HG03354 (cell line): ENCODE results near the gene BDNF.
"Not testable (repeated sequence)": the region's sequence is repeated elsewhere in the genome, so short reads cannot be mapped to it uniquely, and the experiment has no call there.

ENCODE experiments used
- ATAC-seq: cut with Tn5 transposase; IDR thresholded peaks from one replicate; pipeline ENCODE4 v1.9.1; 2021; ENCODE audit warnings: mild to moderate bottlenecking; ENCODE audit not compliant: unreplicated experiment, poor library complexity, severe bottlenecking

BDNF gene

DNA sequence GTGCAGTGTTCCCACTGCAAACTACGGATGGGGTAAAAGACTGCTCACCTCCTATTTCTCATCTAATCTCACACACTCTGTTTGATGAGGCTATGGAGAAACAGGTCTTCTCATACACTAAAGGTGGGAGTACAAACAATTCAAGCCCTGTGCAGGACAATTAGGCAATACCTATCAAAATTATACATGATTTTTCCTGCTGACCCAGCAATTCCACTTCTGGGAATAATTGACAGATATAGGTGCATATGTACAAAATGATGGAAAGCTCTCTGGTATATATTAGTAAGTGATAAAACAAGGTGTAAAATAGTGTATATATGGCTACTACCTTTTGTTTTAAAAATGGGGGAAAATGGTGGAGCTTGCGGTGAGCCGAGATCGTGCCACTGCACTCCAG is 23.1 kb downstream of the BDNF start:
- ATAC-seq: no peak

DNA sequence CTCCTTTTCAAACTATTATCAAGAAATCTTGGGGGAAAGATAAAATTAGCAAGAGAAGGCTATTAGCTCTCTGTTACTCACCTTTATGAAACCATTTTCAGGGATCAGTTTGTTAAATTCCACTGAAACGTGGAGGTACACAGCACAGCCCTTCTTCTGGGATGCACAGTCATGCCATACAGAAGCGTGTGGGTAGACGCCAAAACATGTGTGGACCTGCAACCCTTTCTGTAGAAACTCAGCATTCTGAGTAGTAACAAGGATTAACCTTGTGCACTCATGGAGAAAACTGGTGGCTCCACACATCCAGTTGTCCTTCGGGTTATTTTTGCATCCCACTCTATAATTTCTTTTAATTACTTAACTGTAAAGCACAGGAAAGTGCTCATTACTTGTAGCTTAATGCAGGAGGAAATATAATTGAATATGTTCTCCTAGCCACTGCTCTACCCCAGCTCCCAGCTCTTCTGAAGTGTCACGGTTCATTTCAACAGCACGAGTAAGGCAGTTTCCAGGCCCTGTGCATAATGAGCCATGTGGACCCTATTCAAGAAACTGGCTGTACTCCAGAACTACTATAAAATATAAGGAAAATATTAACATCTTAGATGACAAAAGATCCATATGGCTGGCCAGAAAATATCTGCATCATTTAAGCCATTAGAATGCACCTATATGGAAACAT is 26.1 kb downstream of the BDNF start:
- no peak for ATAC-seq

- ATAC-seq: no peak
Measured at GRCh38 chr11:27672836-27673464, 27.3 kb downstream of the BDNF start.

- ATAC-seq: not testable (repeated sequence)
Measured at GRCh38 chr11:27665508-27666101, 34.6 kb downstream of the BDNF start.

DNA sequence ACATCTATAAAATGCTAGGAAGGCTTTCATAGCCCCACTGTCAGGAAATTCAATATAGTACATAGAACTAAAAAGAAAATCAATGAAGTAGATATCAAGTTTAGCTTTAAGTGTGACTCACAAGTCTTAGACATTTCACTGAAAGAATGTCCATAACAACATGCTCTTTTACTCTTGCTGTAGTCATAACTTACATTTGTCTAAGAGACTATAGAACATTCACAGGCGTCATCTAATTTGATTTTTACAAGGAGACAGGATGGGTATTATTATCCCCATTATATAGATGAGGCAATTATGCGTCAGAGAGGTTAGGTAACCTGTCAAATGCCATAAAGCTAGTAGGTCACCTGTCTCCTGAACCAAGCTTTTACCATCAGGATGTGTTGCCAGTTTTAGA is 36.9 kb downstream of the BDNF start:
- no peak for ATAC-seq

DNA sequence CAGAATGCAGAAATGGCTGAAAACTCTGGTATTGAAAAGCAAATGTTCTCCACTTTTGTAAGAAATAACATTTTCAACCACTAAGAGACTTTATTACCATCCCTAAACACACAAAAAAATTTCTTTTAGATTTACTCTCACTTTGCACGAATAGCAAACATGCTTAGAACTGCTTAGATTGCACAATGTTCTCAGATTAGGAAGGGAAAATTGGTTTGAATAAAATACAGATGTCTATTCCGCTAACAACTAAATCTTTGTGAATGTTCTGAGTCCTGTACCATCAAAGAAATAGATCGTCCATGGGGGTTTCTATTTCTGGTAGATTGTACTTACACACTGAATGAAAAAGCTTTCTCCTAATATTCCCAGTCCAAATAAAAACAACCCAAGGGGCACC is 40.1 kb downstream of the BDNF start:
- ATAC-seq: no peak

GRCh38 chr11:27658535-27659236 is 41.6 kb downstream of the BDNF start:
- ATAC-seq: no peak

- no peak for ATAC-seq
Measured at GRCh38 chr11:27656806-27657483, 43.3 kb downstream of the BDNF start.

DNA sequence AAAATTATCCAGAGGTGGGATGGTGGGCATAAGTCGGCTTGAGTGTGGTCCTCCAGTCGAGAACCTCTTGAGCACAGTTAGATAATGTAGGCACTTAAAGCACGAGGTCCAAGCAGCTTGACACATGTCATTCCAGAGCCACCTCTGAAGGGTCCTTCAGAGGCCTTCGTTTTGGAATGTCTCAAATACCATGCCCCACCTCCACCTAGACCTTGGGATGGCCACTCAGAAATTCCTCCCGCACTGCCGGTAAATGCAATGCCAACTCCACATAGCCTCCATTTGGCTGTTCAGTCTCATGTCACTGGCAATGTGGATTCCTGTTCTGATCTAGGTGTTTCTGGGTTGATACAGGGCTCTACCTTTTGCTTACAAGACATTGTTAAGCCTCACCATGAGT is 43.9 kb downstream of the BDNF start:
- no peak for ATAC-seq

GRCh38 chr11:27653990-27654758 is 46.1 kb downstream of the BDNF start:
- no peak for ATAC-seq

GRCh38 chr11:27651711-27652110 is 48.5 kb downstream of the BDNF start:
- no peak for ATAC-seq

DNA sequence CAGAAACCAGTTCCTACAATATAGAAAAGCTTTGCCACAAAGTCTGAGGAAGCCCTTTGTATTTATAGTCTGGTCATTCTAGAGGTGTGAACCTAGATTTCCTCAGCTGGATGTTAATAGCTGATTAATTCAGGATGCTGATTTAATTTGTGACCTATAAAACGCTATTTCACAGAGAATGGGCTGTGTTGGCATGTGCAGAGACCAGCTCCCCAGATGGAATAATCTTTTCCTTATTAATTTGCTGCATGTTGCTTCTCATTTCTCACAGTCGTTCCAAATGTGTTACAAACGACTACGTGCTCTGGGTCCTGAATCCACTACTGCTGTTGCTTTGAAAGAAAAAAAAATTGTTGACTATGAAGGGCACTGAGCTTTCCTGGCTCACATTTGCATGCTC is 49.3 kb downstream of the BDNF start:
- ATAC-seq: no peak

DNA sequence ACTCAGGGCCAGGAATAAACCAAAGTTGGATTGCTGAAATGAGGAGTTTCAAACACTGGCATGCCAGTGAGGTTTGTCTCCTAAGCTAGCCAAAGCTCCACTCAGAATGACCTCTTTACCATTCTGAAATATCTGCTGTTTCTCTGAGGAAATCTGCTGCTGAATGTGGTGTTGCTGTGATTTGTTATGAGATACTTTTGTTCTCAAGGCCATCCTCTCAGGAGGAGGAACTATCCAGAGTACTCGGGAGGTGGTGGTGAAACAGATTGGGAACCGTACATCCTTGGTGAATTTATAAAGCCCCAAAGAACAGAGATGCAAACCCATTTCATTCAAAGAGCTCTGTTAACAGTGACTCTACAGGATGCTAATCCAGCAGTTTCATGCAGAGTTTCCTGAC is 50.5 kb downstream of the BDNF start:
- no peak for ATAC-seq

- ATAC-seq: no peak
Measured at GRCh38 chr11:27648840-27649239, 51.4 kb downstream of the BDNF start.

- ATAC-seq: no peak
Measured at GRCh38 chr11:27646051-27646818, 54.0 kb downstream of the BDNF start.

GRCh38 chr11:27642954-27643353 is 57.3 kb downstream of the BDNF start:
- no peak for ATAC-seq

DNA sequence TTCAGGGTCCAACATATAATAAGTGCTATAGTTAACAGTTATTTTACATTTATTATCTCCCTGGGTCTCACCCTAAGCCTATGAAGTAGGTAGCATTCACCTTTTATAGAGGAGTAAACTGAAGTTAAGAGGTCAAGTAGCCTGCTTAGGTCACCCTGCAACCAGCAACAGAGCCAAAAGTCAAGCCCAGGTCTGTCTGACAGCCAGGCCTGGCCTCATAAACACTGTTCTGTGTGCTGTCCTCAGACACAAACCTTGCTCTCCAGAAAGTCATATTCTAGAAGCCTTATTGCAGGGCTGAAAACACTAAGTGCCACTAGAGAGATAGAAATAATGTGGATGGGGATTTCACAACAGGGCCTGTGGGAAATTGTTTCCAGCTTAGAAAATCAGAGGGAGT is 59.3 kb downstream of the BDNF start:
- no peak for ATAC-seq

- no peak for ATAC-seq
Measured at GRCh38 chr11:27635567-27636037, 64.7 kb downstream of the BDNF start.

DNA sequence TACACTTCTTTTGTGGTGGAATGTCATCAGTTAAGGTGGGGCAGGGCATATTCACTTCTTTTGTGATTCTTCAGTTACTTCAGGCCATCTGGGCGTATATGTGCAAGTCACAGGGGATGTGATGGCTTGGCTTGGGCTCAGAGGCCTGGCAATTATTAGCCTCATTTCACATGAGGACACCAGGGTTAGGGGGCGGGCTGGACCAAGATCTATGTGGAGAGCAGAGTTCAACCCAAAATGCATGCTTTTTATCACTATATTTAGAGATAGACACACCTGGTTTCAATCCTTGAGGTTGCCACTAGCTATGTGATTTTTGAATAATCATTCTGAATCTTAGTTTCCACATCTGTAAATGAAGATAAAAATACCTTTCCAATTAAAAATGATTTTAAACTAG is 65.5 kb downstream of the BDNF start:
- ATAC-seq: not testable (repeated sequence)
